A549 (cell line): ENCODE measurements around the gene TMEM164. TPM values are rescaled to one million over a fixed set of nuclear protein-coding genes. Genes with fewer than 3 reads are reported as not detected.

Experiments
- ATAC-seq, 2 experiments: fragments of 200-7000 bp in 1 of 2; fragments of >200 bp in 1 of 2; cut with Nextera tagmentation in 1 of 2; cut with Tn5 transposase in 1 of 2; 3 replicates each; pipeline versions ENCODE4 v1.8.0 to v1.9.1; 2018 to 2020; ENCODE audit warnings: mild to moderate bottlenecking in 1 of 2, moderate library complexity in 1 of 2
- CTCF ChIA-PET: fragments of 300-600 bp; sonication (Branson Sonifier 250); formaldehyde crosslinking; extraction: SDS; loops from one replicate; lab custom pipeline; 2021; ENCODE audit warnings: antibody characterized with exemption, inconsistent platforms; lab: Yijun Ruan, JAX
- POLR2A ChIA-PET: fragments of 350-600 bp; formaldehyde crosslinking; extraction: SDS; loops from one replicate; lab custom pipeline; 2021; ENCODE audit warnings: antibody characterized with exemption, inconsistent platforms; lab: Yijun Ruan, JAX
- DNase-seq, 2 experiments: peaks; one replicate each; pipeline versions ENCODE4 v3.0.0 to v3.0.0-alpha.2; 2011 to 2016; ENCODE audit warnings: low read depth in 1 of 2, low spot score in 1 of 2
- FAIRE-seq: peaks from 2 replicates; lab custom pipeline; 2011; peaks lifted over from hg19 to GRCh38; lab: Jason Lieb, UNC
- H3K27ac ChIP-seq, 2 experiments: fragments of >200 bp; sonication (Bioruptor Twin); formaldehyde crosslinking; 3 replicates each; pipeline ENCODE4 v1.5.1; 2016 to 2017
- H3K4me1 ChIP-seq: fragments of >200 bp; sonication (Bioruptor Twin); formaldehyde crosslinking; 3 replicates; pipeline ENCODE4 v1.6.1; 2016
- H3K4me2 ChIP-seq: fragments of >200 bp; sonication (Bioruptor Twin); formaldehyde crosslinking; 3 replicates; pipeline ENCODE4 v1.6.1; 2016
- H3K4me3 ChIP-seq: fragments of >200 bp; sonication (Bioruptor Twin); formaldehyde crosslinking; 3 replicates; pipeline ENCODE4 v1.5.1; 2016
- H3K9me3 ChIP-seq: fragments of >200 bp; sonication (Bioruptor Twin); formaldehyde crosslinking; 3 replicates; pipeline ENCODE4 v1.6.1; 2016
- ATOH8 ChIP-seq: fragments of 250-450 bp; sonication (Bioruptor Pico); IDR thresholded peaks from 2 replicates; pipeline ENCODE4 v1.5.0; 2020; ENCODE audit warnings: low read depth, mild to moderate bottlenecking, moderate library complexity
- CHD4 ChIP-seq: fragments of 200-600 bp; sonication (generic); IDR thresholded peaks from 2 replicates; pipeline ENCODE4 v1.6.1; 2016; ENCODE audit warnings: antibody characterized with exemption, mild to moderate bottlenecking, borderline replicate concordance
- CTCF ChIP-seq: fragments of >200 bp; sonication (Bioruptor Twin); formaldehyde crosslinking; IDR thresholded peaks from 3 replicates; pipeline ENCODE4 v1.5.1; 2016
- EP300 ChIP-seq, 2 experiments: fragments of >200 bp; sonication (Bioruptor Twin); formaldehyde crosslinking; IDR thresholded peaks; 2 replicates in 1 of 2; 3 replicates in 1 of 2; pipeline ENCODE4 v1.6.1; 2016 to 2017
- ESRRA ChIP-seq: fragments of 150-350 bp; IDR thresholded peaks from 2 replicates; pipeline ENCODE4 v1.6.1; 2014; ENCODE audit warnings: mild to moderate bottlenecking, low read length, borderline replicate concordance
- FOSL2 ChIP-seq, 2 experiments: fragments of 450-650 bp in 1 of 2; fragments of >200 bp in 1 of 2; sonication (Bioruptor Twin) in 1 of 2; formaldehyde crosslinking; IDR thresholded peaks; 2 replicates each; pipeline versions ENCODE4 v1.5.0 to v1.6.1; 2016 to 2020; ENCODE audit warnings: mild to moderate bottlenecking in 1 of 2, moderate library complexity in 1 of 2
- GATA3 ChIP-seq: IDR thresholded peaks from 2 replicates; pipeline ENCODE4 v1.6.1; 2012; ENCODE audit warnings: borderline replicate concordance
- HEYL ChIP-seq: fragments of 250-450 bp; sonication (Bioruptor Pico); IDR thresholded peaks from 2 replicates; pipeline ENCODE4 v1.8.0; 2021; ENCODE audit warnings: mild to moderate bottlenecking, moderate library complexity
- HOXA7 ChIP-seq: fragments of 250-450 bp; sonication (Bioruptor Pico); IDR thresholded peaks from 2 replicates; pipeline ENCODE4 v1.5.0; 2020; ENCODE audit warnings: mild to moderate bottlenecking, moderate library complexity
- JUN ChIP-seq, 2 experiments: fragments of >200 bp; sonication (Bioruptor Twin); formaldehyde crosslinking; IDR thresholded peaks; 2 replicates in 1 of 2; 3 replicates in 1 of 2; pipeline ENCODE4 v1.6.1; 2016 to 2017
- JUNB ChIP-seq: fragments of >200 bp; sonication (Bioruptor Twin); formaldehyde crosslinking; IDR thresholded peaks from 2 replicates; pipeline ENCODE4 v1.6.1; 2016
- KDM1A ChIP-seq: fragments of 200-600 bp; sonication (generic); IDR thresholded peaks from 2 replicates; pipeline ENCODE4 v1.6.1; 2016; ENCODE audit warnings: low read depth, mild to moderate bottlenecking
- KDM5A ChIP-seq: fragments of 200-600 bp; sonication (generic); IDR thresholded peaks from 2 replicates; pipeline ENCODE4 v1.6.1; 2016; ENCODE audit warnings: antibody characterized with exemption, mild to moderate bottlenecking
- MAX ChIP-seq: IDR thresholded peaks from 2 replicates; pipeline ENCODE4 v1.6.1; 2012
- NR3C1 ChIP-seq: fragments of >200 bp; sonication (Bioruptor Twin); formaldehyde crosslinking; IDR thresholded peaks from 3 replicates; pipeline ENCODE4 v1.6.1; 2017
- POLR2A ChIP-seq: IDR thresholded peaks from 2 replicates; pipeline ENCODE4 v1.6.1; 2012; ENCODE audit warnings: mild to moderate bottlenecking, low read length
- POLR2AphosphoS2 ChIP-seq: conservative IDR thresholded peaks from 2 replicates; pipeline ENCODE4 v1.6.1; 2012; ENCODE audit warnings: low read length, improper control_type of control experiment, inconsistent platforms
- RAD21 ChIP-seq, 2 experiments: fragments of >200 bp in 1 of 2; sonication (Bioruptor Twin) in 1 of 2; formaldehyde crosslinking in 1 of 2; IDR thresholded peaks in 1 of 2; conservative IDR thresholded peaks in 1 of 2; 2 replicates in 1 of 2; 3 replicates in 1 of 2; pipeline ENCODE4 v1.6.1; 2012 to 2018; ENCODE audit warnings: inconsistent platforms in 1 of 2
- RCOR1 ChIP-seq: fragments of 150-350 bp; IDR thresholded peaks from 2 replicates; pipeline ENCODE4 v1.6.1; 2014; ENCODE audit warnings: antibody characterized with exemption, low read length, low read depth
- RNF2 ChIP-seq: fragments of 200-600 bp; sonication (generic); IDR thresholded peaks from 2 replicates; pipeline ENCODE4 v1.6.1; 2016; ENCODE audit warnings: low read depth, mild to moderate bottlenecking, antibody characterized with exemption, moderate library complexity, borderline replicate concordance
- SMC3 ChIP-seq: fragments of >200 bp; sonication (Bioruptor Twin); formaldehyde crosslinking; IDR thresholded peaks from 3 replicates; pipeline ENCODE4 v1.6.1; 2018; ENCODE audit warnings: inconsistent platforms
- SREBF2 ChIP-seq: fragments of 450-650 bp; IDR thresholded peaks from 2 replicates; pipeline ENCODE4 v1.6.1; 2014; ENCODE audit warnings: mild to moderate bottlenecking, moderate library complexity
- TFCP2L1 ChIP-seq: fragments of 250-450 bp; sonication (Bioruptor Pico); IDR thresholded peaks from 2 replicates; pipeline ENCODE4 v1.5.0; 2021; ENCODE audit warnings: mild to moderate bottlenecking
- TP53 ChIP-seq: fragments of 250-450 bp; sonication (Bioruptor Pico); IDR thresholded peaks from 2 replicates; pipeline ENCODE4 v1.5.0; 2021; ENCODE audit warnings: mild to moderate bottlenecking, moderate library complexity
- WGBS: methylation state at CpG from one replicate; pipeline ENCODE4 v1.1.6; 2017; ENCODE audit errors: missing lambda C conversion rate; 5-methylcytosine and 5-hydroxymethylcytosine counted together
- polyA plus RNA-seq, 4 experiments: library from polyadenylated mRNA; depleted of rRNA in 3 of 4; stranded (reverse); fragments of >200 nt; fragmentation: RNase III in 1 of 4; extraction: RNeasy Plus Mini Kit Qiagen cat#74134 plus additional on column Dnase treatment in 1 of 4; gene quantifications; 2 replicates in 3 of 4; 3 replicates in 1 of 4; pipeline ENCODE4 v1.2.3, GENCODE V29; 2011 to 2017

Gene TMEM164
- polyA plus RNA-seq, 2 of the 4 experiments (the other 2 are of a cell fraction) = 32.0 to 43.7 TPM

GRCh38 chrX:110208092-110208491 lies 205.2 kb downstream of the TMEM164 start:
- Histone ChIP-seq H3K27ac (no peak overlapping the region), H3K4me1 (peaks cover 48% of the 10 kb centered on the region), H3K4me2 (no peak overlapping the region), H3K4me3 (no peak overlapping the region), H3K9me3 (no peaks in the 10 kb centered on the region)
- FAIRE-seq = no peak
- ChIA-PET POLR2A (no interaction called here), CTCF (interaction anchor here (1.0 to 2.3 kb wide), 3 partner anchors 27 to 62 kb away, joined by 3 to 5 read pairs (median 3); no protein-coding TSS in a partner anchor)
- TF ChIP-seq SREBF2 (no peak), POLR2AphosphoS2 (no peak), RCOR1 (no peak), KDM5A (no peak), CTCF (no peak), CHD4 (no peak), RAD21 (conservative IDR thresholded peaks at IDR 0.05 in 1 of 2, IDR thresholded peaks at IDR 0.05 in 1 of 2) (no peak), RNF2 (no peak), SMC3 (no peak), TP53 (no peak), ESRRA (no peak), MAX (no peak), KDM1A (no peak)
- no peak for DNase-seq
- WGBS = 66% methylated on average over 2 of the region's 2 CpGs
- no peak for ATAC-seq

GRCh38 chrX:110210417-110211139 lies 207.7 kb downstream of the TMEM164 start:
- H3K9me3 ChIP-seq = no peaks in the 10 kb centered on the region
- H3K4me3 ChIP-seq = no peak overlapping the region
- DNase-seq (peak; percentile 23 to 43), FAIRE-seq (peak; percentile 96), ATAC-seq (peak; percentile 78 to 82; a peak in 5 of 6 replicates)
- H3K4me1 ChIP-seq = peaks cover 56% of the 10 kb centered on the region
- 17% methylated on average over 5 of the region's 5 CpGs for WGBS
- CTCF ChIA-PET = interaction anchor here (0.6 to 2.3 kb wide), 8 partner anchors 10 to 633 kb away, joined by 3 to 7 read pairs (median 4); no protein-coding TSS in a partner anchor
- TF ChIP-seq JUNB (peak; percentile 46; the same call in 1 of the 2 replicates), FOSL2 (IDR thresholded peaks at IDR 0.05) (no peak), FOSL2 (CRISPR knock-in tag; IDR thresholded peaks at IDR 0.05) (peak; percentile 73), HOXA7 (CRISPR knock-in tag) (no peak), TFCP2L1 (CRISPR knock-in tag) (no peak), GATA3 (peak; percentile 49; the same call in 1 of the 2 replicates), EP300 (IDR thresholded peaks at IDR 0.05) (0 out of 5 replicates have a peak, but pooled peaks of 1 of the 2 experiments have one; percentile 14)
- POLR2A ChIA-PET = no interaction called here
- peak overlapping the region; percentile 46 to 72; a peak in 5 of 6 replicates for H3K27ac ChIP-seq
- H3K4me2 ChIP-seq = peak overlapping the region; percentile 64

GRCh38 chrX:110211340-110211739 lies 208.4 kb downstream of the TMEM164 start:
- peaks cover 59% of the 10 kb centered on the region for H3K4me1 ChIP-seq
- CTCF ChIA-PET = interaction anchor here (1.1 to 2.3 kb wide), 4 partner anchors 9 to 196 kb away, joined by 3 to 7 read pairs (median 6); no protein-coding TSS in a partner anchor

More at GRCh38 chrX:110211340-110211739, 208.4 kb downstream of the TMEM164 start:
- POLR2A ChIA-PET = no interaction called here
- H3K4me3 ChIP-seq = no peak overlapping the region
- ATAC-seq = no peak
- peak; percentile 97 for FAIRE-seq
- 96% methylated on average over 1 of the region's 1 CpG for WGBS
- DNase-seq = no peak
- TF ChIP-seq HEYL (CRISPR knock-in tag) (no peak), RCOR1 (no peak), JUN (IDR thresholded peaks at IDR 0.05) (no peak), NR3C1 (no peak), ATOH8 (CRISPR knock-in tag) (no peak), POLR2AphosphoS2 (no peak), POLR2A (no peak)
- no peaks in the 10 kb centered on the region for H3K9me3 ChIP-seq
- H3K4me2 ChIP-seq = peak overlapping the region; percentile 64; the same call in 2 of the 3 replicates
- peak overlapping the region; percentile 46 to 72; a peak in 4 of 6 replicates for H3K27ac ChIP-seq
